GM23248 (cell line): Measurements from ENCODE around the gene ZER1. TPM values are rescaled to one million over a fixed set of nuclear protein-coding genes. Genes with fewer than 3 reads are reported as not detected.

Experiments used
- DNase-seq: peaks from one replicate; pipeline ENCODE4 v3.0.0-alpha.2; 2015
- H2AFZ ChIP-seq: fragments of 200-600 bp; sonication (generic); 2 replicates; pipeline ENCODE4 v1.6.1; 2016; ENCODE audit warnings: antibody characterized with exemption
- H3F3A ChIP-seq: fragments of 200-600 bp; sonication (generic); 2 replicates; pipeline ENCODE4 v1.6.1; 2016; ENCODE audit warnings: mild to moderate bottlenecking, antibody characterized with exemption, mixed run types; ENCODE audit not compliant: insufficient read depth
- H3K27ac ChIP-seq: fragments of 200-600 bp; sonication (generic); 2 replicates; pipeline ENCODE4 v1.5.1; 2016; ENCODE audit warnings: mild to moderate bottlenecking
- H3K27me3 ChIP-seq: fragments of 200-600 bp; sonication (generic); replicated peaks from 2 replicates; pipeline ENCODE4 v1.6.1; 2016; ENCODE audit warnings: mild to moderate bottlenecking; ENCODE audit not compliant: insufficient read depth
- H3K36me3 ChIP-seq: fragments of 200-600 bp; sonication (generic); 2 replicates; pipeline ENCODE4 v1.6.1; 2016; ENCODE audit warnings: low read depth, mild to moderate bottlenecking
- H3K4me1 ChIP-seq: fragments of 200-600 bp; sonication (generic); 2 replicates; pipeline ENCODE4 v1.6.1; 2016; ENCODE audit warnings: mild to moderate bottlenecking; ENCODE audit not compliant: insufficient read depth
- H3K4me2 ChIP-seq: fragments of 200-600 bp; sonication (generic); one replicate; pipeline ENCODE4 v1.6.1; 2016; ENCODE audit warnings: mild to moderate bottlenecking; ENCODE audit not compliant: unreplicated experiment
- H3K4me3 ChIP-seq: fragments of 200-600 bp; sonication (generic); 2 replicates; pipeline ENCODE4 v1.5.1; 2016; ENCODE audit warnings: mild to moderate bottlenecking
- H3K79me2 ChIP-seq: fragments of 200-600 bp; sonication (generic); 2 replicates; pipeline ENCODE4 v1.6.1; 2016; ENCODE audit warnings: mild to moderate bottlenecking; ENCODE audit not compliant: insufficient read depth
- H3K9ac ChIP-seq: fragments of 200-600 bp; sonication (generic); 2 replicates; pipeline ENCODE4 v1.6.1; 2016; ENCODE audit warnings: mild to moderate bottlenecking
- H3K9me2 ChIP-seq: fragments of 200-600 bp; sonication (generic); 2 replicates; pipeline ENCODE4 v1.6.1; 2016; ENCODE audit warnings: mixed run types, mild to moderate bottlenecking, moderate library complexity; ENCODE audit not compliant: insufficient read depth
- H3K9me3 ChIP-seq: fragments of 200-600 bp; sonication (generic); one replicate; pipeline ENCODE4 v1.6.1; 2017; ENCODE audit warnings: low read depth
- H4K20me1 ChIP-seq: fragments of 200-600 bp; sonication (generic); 2 replicates; pipeline ENCODE4 v1.6.0; 2016; ENCODE audit not compliant: insufficient read depth
- EZH2 ChIP-seq: fragments of 200-600 bp; sonication (generic); IDR thresholded peaks from 2 replicates; pipeline ENCODE4 v1.6.1; 2018; ENCODE audit warnings: antibody characterized with exemption, mild to moderate bottlenecking; ENCODE audit not compliant: insufficient read depth, poor library complexity, severe bottlenecking
- EZH2phosphoT487 ChIP-seq: fragments of 200-600 bp; sonication (generic); IDR thresholded peaks from 2 replicates; pipeline ENCODE4 v1.6.1; 2018; ENCODE audit warnings: antibody characterized with exemption, moderate library complexity, mild to moderate bottlenecking, low read depth; ENCODE audit not compliant: insufficient read depth
- WGBS, 2 experiments: methylation state at CpG; one replicate each; pipeline ENCODE4 v1.1.6; 2015 to 2017; ENCODE audit warnings: low lambda C conversion rate in 2 of 2, low coverage in 1 of 2; ENCODE audit errors: missing lambda C conversion rate in 2 of 2; 5-methylcytosine and 5-hydroxymethylcytosine counted together
- in situ Hi-C: fragments of 300-500 bp; cut with MboI; formaldehyde crosslinking; loops from 2 replicates; pipeline ENCODE4 v1.15.0; 2020
- polyA plus RNA-seq: library from polyadenylated mRNA; unstranded; fragments of >200 nt; fragmentation: Nextera tagmentation; extraction: Ambion mirVana; gene quantifications from 2 replicates; pipeline ENCODE4 v1.2.1, GENCODE V29; 2016
- total RNA-seq: library from RNA; depleted of rRNA; stranded (reverse); fragments of >200 nt; shearing (Covaris generic); gene quantifications from 2 replicates; pipeline ENCODE4 v1.2.3, GENCODE V29; 2014

ZER1 gene
- total and polyA plus RNA-seq, 2 experiments from 2014 or later, result 20.0 to 28.9 TPM

DNA sequence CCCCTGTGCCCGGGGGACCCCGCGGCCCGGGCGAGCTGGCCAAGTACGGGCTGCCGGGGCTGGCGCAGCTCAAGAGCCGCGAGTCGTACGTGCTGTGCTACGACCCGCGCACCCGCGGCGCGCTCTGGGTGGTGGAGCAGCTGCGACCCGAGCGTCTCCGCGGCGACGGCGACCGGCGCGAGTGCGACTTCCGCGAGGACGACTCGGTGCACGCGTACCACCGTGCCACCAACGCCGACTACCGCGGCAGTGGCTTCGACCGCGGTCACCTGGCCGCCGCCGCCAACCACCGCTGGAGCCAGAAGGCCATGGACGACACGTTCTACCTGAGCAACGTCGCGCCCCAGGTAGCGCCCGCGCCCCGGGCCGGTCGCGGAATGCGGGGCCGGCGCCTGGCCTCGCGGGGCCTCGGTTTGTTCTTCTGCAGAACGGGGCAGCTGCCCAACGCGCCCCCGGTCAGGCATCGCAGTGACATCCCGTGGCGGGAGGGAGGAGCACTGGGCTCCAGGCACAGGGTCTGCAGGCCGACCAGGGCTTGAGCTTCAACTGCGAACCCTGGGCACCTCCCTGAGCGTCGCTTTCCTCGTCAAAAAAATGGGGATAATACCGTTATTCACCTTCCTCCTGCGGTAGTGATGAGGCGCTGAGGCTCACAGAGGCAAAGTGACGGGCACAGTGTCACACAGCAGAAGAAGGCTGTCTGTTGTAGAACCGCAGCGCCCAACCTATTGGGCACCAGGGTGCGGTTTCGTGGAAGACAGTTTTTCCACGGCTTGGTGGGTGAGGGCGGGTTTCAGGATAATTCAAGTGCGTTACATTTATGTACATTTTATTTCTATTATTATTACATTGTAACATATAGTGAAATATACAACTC, 47.4 kb upstream of the ZER1 start:
- Histone ChIP-seq H3K4me2 (peak overlapping the region; percentile 80), H3K9me2 (no peaks in the 10 kb centered on the region), H3K9me3 (no peaks in the 10 kb centered on the region), H3K36me3 (no peaks in the 10 kb centered on the region), H3K9ac (peak overlapping the region; percentile 66), H3K27me3 (no peaks in the 10 kb centered on the region), H3K4me3 (peak overlapping the region; percentile 80), H3K27ac (no peak overlapping the region), H3F3A (no peaks in the 10 kb centered on the region), H4K20me1 (no peaks in the 10 kb centered on the region), H3K4me1 (peaks cover 3% of the 10 kb centered on the region; the same call in 1 of the 2 replicates), H3K79me2 (no peaks in the 10 kb centered on the region), H2AFZ (peak overlapping the region; percentile 45)
- in situ Hi-C loops, result no loop called here
- TF ChIP-seq EZH2phosphoT487 (no peak), EZH2 (no peak)
- DNase-seq, result peak; percentile 57
- 1% methylated on average over 23 to 79 of the region's 90 CpGs for WGBS, 2 experiments

DNA sequence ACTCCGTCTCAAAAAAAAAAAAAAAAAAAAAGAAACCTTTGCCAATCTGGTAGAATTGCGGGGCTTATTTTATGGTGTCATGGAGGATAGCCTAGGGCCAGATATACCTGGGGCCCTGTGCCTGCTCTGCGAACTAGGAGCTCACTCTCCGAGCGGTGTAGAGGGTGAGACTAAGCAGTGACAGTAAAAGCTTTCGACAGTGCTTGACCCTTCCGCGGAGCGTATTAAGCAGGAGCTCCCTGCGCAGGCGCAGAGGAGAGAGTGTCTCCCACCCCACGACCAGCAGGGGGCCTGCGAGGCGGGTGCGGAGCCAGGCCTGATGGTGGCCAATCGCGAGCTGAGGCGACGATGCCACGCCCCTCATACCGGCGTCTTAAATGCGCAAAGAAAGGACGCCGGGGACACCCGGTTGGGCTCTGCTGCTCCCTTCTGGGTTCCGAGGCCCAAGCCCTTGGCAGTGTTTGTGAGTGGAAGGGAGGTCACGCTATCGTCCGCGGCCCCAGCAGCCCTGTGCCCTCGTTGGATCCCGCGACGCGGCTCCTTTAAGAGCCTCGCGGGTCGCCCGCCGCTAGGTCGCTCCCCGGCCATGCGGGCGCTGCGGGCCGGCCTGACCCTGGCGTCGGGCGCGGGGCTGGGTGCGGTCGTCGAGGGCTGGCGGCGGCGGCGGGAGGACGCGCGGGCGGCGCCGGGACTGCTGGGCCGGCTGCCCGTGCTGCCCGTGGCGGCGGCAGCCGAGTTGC, 46.5 kb upstream of the ZER1 start, which contains the start of gene ENDOG:
ENDOG (plus strand) TSS at position 402 of the 740 bp plus-strand sequence; CDS start at position 587, 185 bp downstream.
- peak within 1 kb of the TSS; percentile 46 for H3K27ac ChIP-seq
- H2AFZ ChIP-seq, result peak within 1 kb of the TSS; percentile 95
- H3K27me3 ChIP-seq, result no peaks in the 10 kb centered on the region
- DNase-seq, result peak; percentile 98
- WGBS, 2 experiments, result 2% methylated on average over 43 to 48 of the region's 70 CpGs
- H4K20me1 ChIP-seq, result no peaks in the 10 kb centered on the region
- peaks cover 3% of the 10 kb centered on the region; the same call in 1 of the 2 replicates for H3K4me1 ChIP-seq
- H3K36me3 ChIP-seq, result no peaks in the 10 kb centered on the region
- H3K9me3 ChIP-seq, result no peaks in the 10 kb centered on the region
- no peaks in the 10 kb centered on the region for H3K9me2 ChIP-seq
- peak within 1 kb of the TSS; percentile 80 for H3K4me2 ChIP-seq
- H3K9ac ChIP-seq, result peak within 1 kb of the TSS; percentile 66
- H3K79me2 ChIP-seq, result no peaks in the 10 kb centered on the region
- TF ChIP-seq EZH2phosphoT487 (no peak), EZH2 (no peak)
- peak within 1 kb of the TSS; percentile 80 for H3K4me3 ChIP-seq
- no peaks in the 10 kb centered on the region for H3F3A ChIP-seq
- in situ Hi-C loops, result no loop called here

DNA sequence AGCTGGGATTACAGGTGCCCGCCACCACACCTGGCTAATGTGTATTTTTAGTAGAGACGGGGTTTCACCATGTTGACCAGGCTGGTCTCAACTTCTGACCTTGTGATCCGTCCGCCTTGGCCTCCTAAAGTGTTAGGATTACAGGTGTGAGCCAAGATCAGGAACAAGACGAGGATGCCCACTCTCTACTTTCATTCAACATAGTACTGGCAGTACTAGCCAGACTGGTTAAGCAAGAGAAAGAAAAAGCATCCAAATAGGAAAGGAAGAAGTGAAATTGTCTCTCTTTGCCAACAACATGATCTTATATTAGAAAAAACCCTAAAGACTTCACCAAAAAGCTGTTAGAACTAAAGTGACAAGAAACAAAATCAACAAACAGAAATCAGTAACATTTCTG, 39.1 kb upstream of the ZER1 start:
- Histone ChIP-seq H3K36me3 (0 out of 2 replicates have a peak, but pooled peaks cover 4% of the 10 kb centered on the region), H2AFZ (no peak overlapping the region), H3K9me2 (no peaks in the 10 kb centered on the region), H3K4me1 (no peaks in the 10 kb centered on the region), H3K27ac (no peak overlapping the region), H3K79me2 (no peaks in the 10 kb centered on the region), H3K9ac (no peak overlapping the region), H3F3A (no peaks in the 10 kb centered on the region), H3K4me2 (no peak overlapping the region), H3K4me3 (no peak overlapping the region), H3K9me3 (no peaks in the 10 kb centered on the region), H3K27me3 (no peaks in the 10 kb centered on the region), H4K20me1 (no peaks in the 10 kb centered on the region)
- WGBS, 2 experiments, result 69 to 72% methylated on average over 5 of the region's 5 CpGs
- TF ChIP-seq EZH2 (no peak), EZH2phosphoT487 (no peak)
- DNase-seq, result no peak
- in situ Hi-C loops, result no loop called here

DNA sequence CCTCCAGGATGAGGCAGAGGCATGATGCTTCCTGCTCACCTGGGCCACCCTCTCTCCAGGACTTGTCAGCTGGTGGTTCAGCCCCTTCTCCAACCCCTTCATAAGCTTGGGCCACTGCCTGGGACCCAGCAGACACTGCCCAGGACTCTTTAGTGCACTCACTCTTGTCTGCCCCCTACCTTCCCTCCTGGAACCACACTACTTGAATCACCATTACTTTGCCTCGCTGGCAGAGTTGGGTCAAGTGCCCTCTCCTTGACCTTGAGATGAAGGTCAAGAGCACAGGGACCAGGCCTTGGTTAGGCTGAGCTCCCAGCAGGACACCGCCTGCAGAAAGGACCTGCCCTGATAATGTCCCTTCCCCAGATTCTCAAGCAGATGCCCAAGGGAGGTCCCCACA, 38.1 kb upstream of the ZER1 start:
- in situ Hi-C loops, result no loop called here
- no peak overlapping the region for H3K27ac ChIP-seq
- no peaks in the 10 kb centered on the region for H3F3A ChIP-seq
- H3K9me3 ChIP-seq, result no peaks in the 10 kb centered on the region
- H4K20me1 ChIP-seq, result no peaks in the 10 kb centered on the region
- no peaks in the 10 kb centered on the region for H3K4me1 ChIP-seq
- H3K4me3 ChIP-seq, result no peak overlapping the region
- TF ChIP-seq EZH2 (no peak), EZH2phosphoT487 (no peak)
- H3K9ac ChIP-seq, result no peak overlapping the region
- no peak overlapping the region for H2AFZ ChIP-seq
- no peaks in the 10 kb centered on the region for H3K27me3 ChIP-seq
- H3K4me2 ChIP-seq, result no peak overlapping the region
- no peak for DNase-seq
- 69 to 88% methylated on average over 2 of the region's 2 CpGs for WGBS, 2 experiments
- no peaks in the 10 kb centered on the region for H3K9me2 ChIP-seq
- H3K36me3 ChIP-seq, result 0 out of 2 replicates have a peak, but pooled peaks cover 4% of the 10 kb centered on the region
- H3K79me2 ChIP-seq, result no peaks in the 10 kb centered on the region
